Activated CD4-positive, CD25-positive, alpha-beta regulatory T cell treated with anti-CD3 and anti-CD28 coated beads, Interleukin-2, amount 50 U/mL, for 72 hours (primary cell): Measurements from ENCODE around the gene LHCGR.

Experiments used
- DNase-seq: peaks from one replicate; pipeline ENCODE4 v3.0.0; 2021

LHCGR gene

GRCh38 chr2:48755473-48755872, at the start of gene LHCGR:
TSS of gene LHCGR (minus strand) at chr2:48755724. CDS start at chr2:48755671, 53 bp downstream.
- DNase-seq = no peak

- no peak for DNase-seq
These were observed 44.1 kb upstream of the LHCGR start for GRCh38 chr2:48799601-48800000.

- no peak for DNase-seq
These were observed 39.5 kb upstream of the LHCGR start for GRCh38 chr2:48795065-48795464.

- no peak for DNase-seq
These were observed 38.1 kb upstream of the LHCGR start for GRCh38 chr2:48793671-48794070.

- DNase-seq = no peak
These were observed 36.5 kb upstream of the LHCGR start for GRCh38 chr2:48792030-48792429.

GRCh38 chr2:48790407-48791170, 35.1 kb upstream of the LHCGR start:
- no peak for DNase-seq

GRCh38 chr2:48787580-48787979, 32.1 kb upstream of the LHCGR start:
- DNase-seq = no peak

GRCh38 chr2:48781366-48781765, 25.8 kb upstream of the LHCGR start:
- no peak for DNase-seq

- no peak for DNase-seq
These were observed 23.6 kb upstream of the LHCGR start for GRCh38 chr2:48779019-48779716.

- no peak for DNase-seq
These were observed 18.7 kb upstream of the LHCGR start for GRCh38 chr2:48774251-48774650.

GRCh38 chr2:48771241-48772014, 15.9 kb upstream of the LHCGR start:
- no peak for DNase-seq

- DNase-seq = no peak
These were observed 14.7 kb upstream of the LHCGR start for GRCh38 chr2:48770181-48770580.

GRCh38 chr2:48768669-48769068, 13.1 kb upstream of the LHCGR start:
- no peak for DNase-seq

GRCh38 chr2:48767330-48767729, 11.8 kb upstream of the LHCGR start:
- DNase-seq = no peak

GRCh38 chr2:48760826-48761225, 5.3 kb upstream of the LHCGR start:
- DNase-seq = no peak

GRCh38 chr2:48759682-48760081, 4.2 kb upstream of the LHCGR start:
- DNase-seq = no peak

- DNase-seq = no peak
These were observed 765 bp upstream of the LHCGR start for GRCh38 chr2:48756289-48756688.

- DNase-seq = no peak
These were observed 650 bp downstream of the LHCGR start for GRCh38 chr2:48754874-48755273.

- DNase-seq = no peak
These were observed 2.3 kb downstream of the LHCGR start for GRCh38 chr2:48753228-48753627.

GRCh38 chr2:48750128-48750739, 5.3 kb downstream of the LHCGR start:
- no peak for DNase-seq

- DNase-seq = no peak
These were observed 6.0 kb downstream of the LHCGR start for GRCh38 chr2:48749291-48750127.

- no peak for DNase-seq
These were observed 8.2 kb downstream of the LHCGR start for GRCh38 chr2:48747319-48747718.
